OCI-LY3 (cell line): ENCODE results near the gene THSD7B.

Experiments
- CTCF ChIP-seq: fragments of 200-600, 300-600 bp; sonication (generic); IDR thresholded peaks from 2 replicates; pipeline ENCODE4 v1.5.1; 2014; ENCODE audit warnings: antibody characterized with exemption, low read length, low read depth
- EZH2phosphoT487 ChIP-seq: fragments of 200-600 bp; shearing (Covaris generic); IDR thresholded peaks from 2 replicates; pipeline ENCODE4 v1.6.1; 2018; ENCODE audit warnings: antibody characterized with exemption, mixed run types, low read depth

DNA sequence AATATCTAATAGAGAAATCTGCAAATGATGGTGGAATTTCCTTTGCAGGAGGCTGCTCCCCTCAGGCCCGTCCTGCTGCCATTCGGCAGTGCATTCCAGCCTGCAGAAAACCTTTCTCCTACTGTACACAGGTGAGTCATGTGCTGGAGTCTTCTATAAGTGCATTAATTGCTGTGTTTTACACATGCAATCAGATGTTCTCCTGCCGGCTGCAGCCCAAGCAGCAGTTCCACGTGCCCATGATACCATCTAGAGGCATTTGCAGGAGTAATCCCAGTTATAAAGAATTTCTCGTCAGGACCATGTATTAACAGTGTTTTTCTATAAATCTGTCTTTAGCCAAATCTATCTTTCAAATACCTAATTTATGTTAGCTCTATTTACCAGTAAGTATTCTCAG, 894.3 kb downstream of the THSD7B start:
- TF ChIP-seq CTCF = peak; percentile 19; the same call in 1 of the 2 replicates
- no peak for TF ChIP-seq EZH2phosphoT487
